HG02840 (cell line): Measurements from ENCODE around the gene ASCC1.

Experiments used
- ATAC-seq: cut with Tn5 transposase; IDR thresholded peaks from one replicate; pipeline ENCODE4 v1.9.1; 2021; ENCODE audit warnings: mild to moderate bottlenecking, moderate library complexity, moderate number of reproducible peaks; ENCODE audit not compliant: unreplicated experiment, low FRiP score

ASCC1 gene

DNA sequence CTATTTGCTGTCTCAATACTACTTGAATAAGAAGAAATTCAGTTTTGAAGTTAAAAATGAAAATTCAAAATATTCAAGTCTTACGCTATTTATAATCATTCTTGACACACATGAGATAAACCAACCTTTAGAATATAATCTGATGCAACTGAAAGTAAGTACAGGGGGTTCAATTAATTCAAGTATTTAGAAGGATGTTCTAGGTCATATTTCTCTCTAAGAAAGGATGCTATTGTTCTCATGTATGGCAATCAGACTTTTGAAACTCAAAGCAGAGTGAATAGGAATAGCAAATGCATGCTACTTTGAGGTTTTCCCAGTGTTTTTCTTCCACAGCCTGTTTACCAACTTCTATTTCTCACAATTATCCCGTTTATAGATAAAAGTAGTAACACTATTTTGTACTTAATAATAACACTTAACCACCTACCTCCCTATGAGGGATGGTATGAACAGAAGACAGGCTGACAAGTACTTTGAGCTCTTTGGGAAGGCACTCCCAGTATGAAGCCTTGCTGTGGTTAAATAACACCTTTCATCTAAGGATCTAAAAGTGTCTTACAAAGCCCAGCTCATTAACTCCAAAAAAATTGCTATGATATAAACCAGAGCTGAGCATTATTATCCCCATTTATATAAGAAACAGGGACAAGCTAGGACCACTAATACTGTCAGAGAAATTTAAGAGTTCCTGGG is 109.8 kb downstream of the ASCC1 start:
- no peak for ATAC-seq

DNA sequence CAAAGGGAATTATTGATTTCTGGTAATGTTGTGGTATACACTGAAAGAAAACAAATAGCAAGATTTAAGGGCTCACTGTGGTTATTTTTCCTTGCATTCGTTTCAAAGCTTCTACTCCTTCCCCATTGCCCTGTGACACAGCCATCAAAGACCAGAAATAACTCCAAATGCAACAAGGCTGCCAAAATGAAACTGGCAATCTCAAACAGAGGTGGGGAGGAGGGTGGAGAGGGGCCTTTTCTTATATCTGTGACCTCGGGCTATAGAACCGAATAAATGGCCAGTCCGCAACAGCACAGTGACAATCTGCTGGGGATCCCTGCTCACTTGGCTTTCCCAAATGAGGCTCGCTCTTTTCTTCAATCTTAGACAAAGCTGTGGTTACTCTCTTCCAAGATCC is 110.4 kb downstream of the ASCC1 start:
- no peak for ATAC-seq

DNA sequence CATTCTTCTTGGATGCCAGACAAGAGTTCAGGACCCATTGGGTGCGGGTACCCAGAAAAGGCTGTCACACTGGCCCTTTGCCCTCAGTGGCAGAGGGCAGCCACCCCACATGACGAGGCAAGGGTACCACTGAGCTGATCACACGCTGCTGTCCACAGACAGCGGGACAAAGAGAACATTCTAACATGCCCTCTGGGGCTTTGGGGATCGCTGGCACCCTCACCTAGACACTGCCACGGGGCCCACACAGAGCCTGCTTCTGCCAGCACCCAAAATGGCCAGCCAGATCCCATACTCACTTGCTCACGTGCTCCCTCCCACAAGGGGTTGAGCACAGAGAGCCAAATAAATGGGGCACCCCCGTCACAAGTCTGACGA is 111.0 kb downstream of the ASCC1 start:
- ATAC-seq = no peak

DNA sequence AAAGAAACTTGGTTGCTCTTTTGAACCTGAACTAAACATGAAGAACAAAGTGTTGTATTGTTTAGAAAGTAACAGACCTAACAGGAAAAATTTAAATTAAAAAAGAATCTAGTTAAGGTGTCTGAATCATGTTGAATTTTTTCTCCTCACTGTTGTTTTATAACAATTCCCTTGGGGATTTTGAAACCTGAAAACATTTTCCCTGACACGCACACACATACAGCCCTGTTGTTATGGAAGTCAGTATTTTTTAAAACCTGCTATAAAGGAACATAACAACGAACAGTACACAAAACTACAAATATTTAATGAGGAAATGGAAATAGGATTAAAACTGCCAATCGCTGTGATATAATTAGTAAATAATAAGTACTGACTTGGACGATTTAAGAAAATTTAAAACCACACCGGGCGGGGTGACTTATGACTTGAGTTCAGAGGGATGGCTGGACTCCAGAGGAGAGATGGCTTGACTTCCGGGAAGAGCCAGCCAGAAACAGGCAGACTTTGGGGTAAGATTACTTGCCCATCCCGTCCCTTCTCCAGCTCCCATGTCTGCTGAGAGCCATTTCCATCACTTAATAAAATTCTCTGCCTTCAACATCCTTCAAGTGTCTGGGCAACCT is 111.5 kb downstream of the ASCC1 start:
- ATAC-seq = no peak

DNA sequence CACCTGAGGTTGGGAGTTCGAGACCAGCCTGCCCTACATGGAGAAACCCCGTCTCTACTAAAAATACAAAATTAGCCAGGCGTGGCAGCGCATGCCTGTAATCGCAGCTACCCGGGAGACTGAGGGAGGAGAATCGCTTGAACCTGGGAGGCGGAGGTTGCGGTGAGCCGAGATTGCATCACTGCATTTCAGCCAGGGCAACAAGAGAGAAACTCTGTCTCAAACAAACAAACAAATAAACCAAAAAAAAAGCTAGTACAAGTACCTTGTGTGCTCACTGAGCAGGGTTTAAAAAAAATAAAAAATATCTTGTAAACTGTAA is 116.5 kb downstream of the ASCC1 start:
- no peak for ATAC-seq

DNA sequence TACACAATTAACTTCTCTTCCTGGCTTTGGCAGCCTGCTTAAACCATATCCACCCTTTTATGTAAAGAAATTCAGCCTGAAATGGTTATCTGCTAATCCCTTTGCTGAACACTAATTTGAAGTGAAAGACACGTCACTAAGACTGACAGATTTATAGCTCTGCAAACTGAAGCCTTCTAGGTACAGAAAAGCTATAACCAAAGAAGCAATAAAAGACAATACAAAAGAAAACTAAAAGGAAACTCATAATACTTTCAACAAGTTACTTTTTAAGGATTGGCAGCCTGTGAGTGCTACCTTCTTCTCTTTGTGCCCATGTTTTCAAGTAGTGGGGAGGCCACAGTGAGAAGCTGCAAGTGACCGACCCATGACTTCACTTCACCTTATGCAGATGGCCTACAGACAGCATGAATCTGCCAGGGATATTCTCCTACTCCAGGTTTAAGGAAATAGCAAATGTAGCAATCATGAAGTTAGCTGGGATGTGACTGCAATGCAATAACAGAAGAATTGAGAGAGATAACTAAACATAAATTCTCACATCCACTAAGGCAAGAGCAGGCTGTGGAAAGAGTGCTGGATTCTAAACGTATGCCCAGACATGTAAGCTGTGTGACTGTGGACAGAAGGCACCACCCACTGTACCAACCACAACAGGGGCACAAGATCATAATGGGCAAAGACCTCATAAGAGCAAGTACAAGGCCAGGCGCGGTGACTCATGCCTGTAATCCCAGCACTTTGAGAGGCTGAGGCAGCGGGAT is 117.1 kb downstream of the ASCC1 start:
- no peak for ATAC-seq

DNA sequence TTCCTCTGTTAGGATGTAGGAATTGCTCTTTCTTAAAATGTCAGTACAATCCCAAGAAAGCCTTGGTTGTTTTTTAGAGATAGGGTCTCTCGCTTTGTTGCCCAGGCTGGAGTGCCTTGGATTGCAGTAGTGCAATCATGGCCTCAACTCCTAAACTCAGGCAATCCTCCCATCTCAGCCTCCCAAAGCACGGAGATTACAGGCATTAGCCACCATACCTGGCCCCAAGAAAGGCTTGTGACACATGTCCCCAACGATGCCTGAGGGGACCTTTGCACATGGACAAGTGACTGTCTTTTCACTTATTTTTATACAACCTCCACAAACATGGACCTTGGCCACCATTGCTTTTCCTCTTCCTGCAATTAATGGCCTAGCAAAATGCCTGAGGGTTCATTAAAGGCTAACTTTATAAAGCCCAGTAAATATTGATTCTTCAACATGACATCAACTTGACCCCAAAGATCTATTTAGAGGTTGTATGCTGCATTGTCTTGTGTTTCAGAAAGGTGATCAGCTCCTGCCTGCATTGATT is 117.7 kb downstream of the ASCC1 start:
- ATAC-seq = no peak

DNA sequence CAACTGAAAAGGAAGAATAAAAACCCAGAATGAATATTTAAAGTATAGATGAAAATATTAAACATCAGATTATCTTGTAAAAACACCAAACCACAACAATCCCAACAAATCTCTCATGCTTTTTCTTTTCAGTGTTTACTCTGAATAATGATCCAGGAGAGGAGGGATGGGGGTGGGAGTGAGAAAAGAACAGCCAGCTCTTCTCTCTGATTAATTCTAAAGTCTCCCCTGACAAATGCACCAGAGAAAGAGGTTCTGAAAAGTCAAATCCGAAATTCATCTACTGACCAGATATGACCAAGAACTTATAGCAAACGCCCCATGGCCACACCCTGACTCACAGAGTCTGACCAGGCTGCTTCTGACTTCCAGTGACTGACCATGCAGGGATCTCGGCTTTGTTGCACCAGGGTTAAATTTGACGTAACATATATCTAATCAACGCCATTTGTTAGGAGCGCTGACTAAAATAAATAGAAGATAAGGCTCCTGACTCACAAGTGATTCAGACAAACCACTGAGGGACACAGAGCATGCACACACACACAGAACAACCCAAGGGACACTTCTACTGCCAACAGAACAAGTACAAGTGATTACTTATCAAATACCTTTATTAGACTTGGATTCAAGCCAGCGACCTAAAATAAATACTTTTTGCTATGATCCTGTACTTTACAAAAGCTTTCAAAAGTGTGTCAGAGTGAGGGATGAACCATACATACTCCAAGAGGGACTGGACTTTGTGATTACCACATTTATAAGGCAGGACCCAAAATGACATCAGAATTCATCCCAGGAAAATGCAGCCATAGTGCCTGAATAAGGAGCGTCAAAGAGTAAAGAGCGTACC is 118.4 kb downstream of the ASCC1 start:
- ATAC-seq = no peak

DNA sequence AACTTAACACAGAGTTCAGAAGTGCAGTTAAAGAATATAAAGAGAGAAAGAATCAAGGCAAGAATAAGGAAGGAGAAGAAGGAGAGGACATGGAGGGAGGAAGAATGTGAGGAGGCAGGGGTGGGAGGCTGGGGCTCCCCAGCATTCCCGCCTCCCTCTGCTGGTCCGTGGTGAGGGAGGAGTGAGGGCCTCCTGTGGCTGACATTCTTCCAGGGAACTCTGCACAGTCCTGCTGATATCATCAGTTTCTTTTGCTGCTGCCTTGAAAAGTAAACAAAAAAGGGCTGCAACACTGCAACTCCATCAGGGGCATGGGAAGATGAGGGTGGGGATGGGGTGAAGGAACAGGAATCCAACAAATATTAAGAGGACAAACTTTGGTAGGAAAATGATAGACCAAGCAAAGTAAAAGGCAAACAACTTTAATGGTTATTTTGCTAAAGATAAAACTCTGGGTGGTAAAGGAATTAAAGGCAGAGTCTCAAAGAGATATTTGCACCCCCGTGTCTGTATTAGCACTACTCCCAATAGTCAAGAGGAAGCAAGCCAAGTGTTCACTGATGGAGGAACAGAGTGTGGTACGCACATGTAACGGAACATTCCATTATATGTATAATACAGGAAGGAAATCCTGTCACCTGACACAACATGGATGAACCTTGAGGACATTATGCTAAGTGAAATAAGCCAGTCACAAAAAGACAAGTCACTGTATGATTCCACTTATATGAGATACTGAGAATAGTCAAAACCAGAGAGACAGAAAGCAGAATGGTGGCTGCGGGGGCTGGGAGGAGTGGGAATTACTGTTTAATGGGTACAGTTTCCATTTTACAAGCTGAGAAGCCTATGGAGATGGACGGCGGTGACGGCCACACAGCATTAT is 119.7 kb downstream of the ASCC1 start:
- ATAC-seq = no peak

DNA sequence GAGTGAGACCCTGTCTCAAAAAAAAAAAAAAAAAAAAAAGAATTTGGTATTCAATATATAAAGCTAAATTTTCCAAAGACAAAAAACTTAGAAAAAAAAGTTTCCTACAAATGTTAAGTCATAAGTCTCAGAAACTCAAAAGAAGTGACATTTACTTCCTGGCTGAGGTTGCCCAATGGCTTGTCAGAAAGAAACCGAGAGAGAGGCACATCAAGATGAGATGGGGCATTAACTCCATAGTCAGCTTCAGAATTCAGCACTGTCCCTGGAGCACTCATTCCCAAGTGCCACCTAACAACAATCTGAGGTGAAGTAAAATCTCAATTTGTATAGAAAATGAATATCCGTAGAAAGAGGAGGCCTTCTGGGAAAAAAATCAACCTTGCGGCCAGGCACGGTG is 120.9 kb downstream of the ASCC1 start:
- no peak for ATAC-seq

DNA sequence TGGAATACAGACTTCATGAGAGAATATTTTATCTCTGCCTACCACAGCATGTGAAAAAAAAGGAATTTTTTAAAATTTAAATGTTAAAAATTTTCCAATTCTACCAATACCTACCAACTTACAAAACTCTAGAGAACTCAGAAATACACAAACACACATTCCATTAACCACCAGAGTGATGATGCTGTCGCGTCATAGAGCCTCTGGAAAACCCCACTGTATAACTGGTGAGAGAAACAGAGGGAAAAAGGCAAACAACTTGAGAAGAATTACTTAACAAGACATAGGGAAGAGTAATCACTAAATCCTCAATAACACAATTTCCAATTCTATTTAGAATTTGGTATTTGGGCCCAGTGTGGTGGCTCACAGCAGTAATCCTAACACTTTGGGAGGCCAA is 121.5 kb downstream of the ASCC1 start:
- no peak for ATAC-seq

DNA sequence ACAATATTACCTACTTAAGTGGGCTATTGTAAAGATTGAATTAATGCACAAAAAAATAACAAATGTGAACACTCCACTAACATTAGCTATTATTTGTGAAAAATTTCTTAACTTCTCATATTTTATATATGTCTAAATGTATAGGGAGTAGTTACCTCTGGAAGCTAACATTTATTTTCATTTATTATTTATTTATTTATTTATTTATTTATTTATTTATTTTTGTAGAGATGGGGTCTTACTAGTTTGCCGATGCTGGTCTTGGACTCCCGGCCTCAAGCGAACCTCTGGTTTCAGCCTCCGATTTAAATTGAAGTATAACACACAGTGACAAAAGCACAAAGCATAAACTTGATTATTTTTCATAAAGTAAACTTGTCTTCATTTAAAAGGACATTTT is 122.6 kb downstream of the ASCC1 start:
- no peak for ATAC-seq

DNA sequence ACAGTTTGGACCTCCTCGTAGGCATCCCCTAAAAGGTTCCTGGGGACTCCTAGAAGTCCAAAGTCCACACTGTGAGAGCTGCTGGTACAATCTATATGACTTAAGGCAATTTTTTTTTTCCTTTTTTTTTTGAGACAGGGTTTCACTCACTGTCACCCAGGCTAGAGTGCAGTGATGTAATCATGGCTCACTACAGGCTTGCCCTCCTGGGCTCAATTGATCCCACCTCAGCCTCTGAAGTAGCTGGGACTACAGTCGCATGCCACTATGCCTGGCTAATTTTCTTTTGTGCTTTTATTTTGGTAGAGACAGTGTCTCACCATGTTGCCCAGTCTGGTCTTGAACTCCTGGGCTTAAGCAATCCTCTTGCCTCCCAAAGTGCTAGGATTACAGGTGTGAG is 123.1 kb downstream of the ASCC1 start:
- ATAC-seq = no peak

DNA sequence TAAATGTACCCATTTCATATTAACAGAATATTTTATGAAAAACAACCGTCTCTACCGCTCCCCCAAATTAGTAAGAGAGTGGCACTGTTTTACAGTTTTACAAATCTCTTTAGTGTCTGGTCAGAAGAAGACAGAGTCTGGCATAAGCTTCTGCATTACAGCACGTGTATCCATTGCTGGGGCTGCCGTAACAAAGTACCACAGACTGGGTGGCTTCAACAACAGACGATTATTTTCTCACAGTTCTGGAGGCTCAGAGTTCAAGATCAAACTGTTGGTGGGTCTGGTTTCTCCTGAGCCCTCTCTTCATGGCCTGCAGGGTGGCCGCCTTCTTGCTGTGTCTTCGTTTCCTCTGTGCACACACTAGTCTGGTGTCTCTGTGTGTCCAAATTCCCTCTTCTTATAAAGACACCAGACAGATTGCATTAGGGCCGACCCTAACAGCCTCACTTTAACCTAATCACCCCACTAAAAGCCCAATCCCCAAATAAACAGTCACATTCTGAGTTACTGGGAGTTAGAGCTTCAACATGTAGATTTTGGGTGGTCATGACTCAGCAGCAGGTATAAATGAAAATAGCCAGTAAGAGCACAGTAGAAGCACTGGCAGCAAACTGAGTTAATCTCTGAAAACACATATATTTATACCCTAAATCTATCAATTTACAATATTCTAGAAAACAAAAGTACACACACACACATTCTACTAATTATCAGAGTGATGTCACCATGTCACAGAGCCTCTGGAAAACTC is 123.7 kb downstream of the ASCC1 start:
- no peak for ATAC-seq

DNA sequence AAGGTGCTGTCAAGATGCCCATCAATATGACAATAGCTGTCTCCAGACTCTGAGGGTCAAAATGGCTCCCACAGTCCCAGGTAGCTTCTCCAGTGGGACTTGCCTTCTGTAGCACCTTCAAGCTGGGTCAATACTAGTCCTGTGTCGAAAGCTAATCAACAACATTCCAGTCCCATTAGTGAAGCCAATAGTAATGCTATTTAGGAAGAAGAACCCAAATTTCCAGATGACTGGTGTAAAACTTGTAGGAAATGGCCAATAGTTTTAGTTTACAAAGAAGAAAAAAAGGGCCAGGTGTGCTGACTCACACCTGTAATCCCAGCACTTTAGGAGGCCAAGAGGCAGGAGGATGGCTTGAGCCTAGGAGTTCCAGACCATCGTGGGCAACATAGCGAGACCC is 125.8 kb downstream of the ASCC1 start:
- ATAC-seq = no peak

DNA sequence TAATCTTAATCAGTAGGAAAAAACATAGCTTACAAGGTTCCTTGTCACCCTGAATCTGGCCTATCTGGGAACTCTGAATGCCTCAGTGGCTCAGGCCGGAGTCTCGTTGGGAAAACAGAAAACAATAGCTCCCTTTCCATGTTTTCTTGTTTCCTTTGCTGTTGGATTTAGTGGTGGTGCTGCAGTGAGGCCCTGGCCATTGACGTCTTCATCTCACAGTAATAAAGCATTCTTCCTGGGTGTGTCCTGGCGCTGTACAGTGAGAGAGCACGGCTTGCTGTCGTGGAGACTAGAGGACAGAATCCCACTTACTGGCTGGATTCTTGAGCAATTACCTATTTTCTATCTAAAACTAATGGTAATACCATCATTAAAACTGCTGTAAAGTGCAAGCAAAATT is 126.5 kb downstream of the ASCC1 start:
- ATAC-seq = no peak

DNA sequence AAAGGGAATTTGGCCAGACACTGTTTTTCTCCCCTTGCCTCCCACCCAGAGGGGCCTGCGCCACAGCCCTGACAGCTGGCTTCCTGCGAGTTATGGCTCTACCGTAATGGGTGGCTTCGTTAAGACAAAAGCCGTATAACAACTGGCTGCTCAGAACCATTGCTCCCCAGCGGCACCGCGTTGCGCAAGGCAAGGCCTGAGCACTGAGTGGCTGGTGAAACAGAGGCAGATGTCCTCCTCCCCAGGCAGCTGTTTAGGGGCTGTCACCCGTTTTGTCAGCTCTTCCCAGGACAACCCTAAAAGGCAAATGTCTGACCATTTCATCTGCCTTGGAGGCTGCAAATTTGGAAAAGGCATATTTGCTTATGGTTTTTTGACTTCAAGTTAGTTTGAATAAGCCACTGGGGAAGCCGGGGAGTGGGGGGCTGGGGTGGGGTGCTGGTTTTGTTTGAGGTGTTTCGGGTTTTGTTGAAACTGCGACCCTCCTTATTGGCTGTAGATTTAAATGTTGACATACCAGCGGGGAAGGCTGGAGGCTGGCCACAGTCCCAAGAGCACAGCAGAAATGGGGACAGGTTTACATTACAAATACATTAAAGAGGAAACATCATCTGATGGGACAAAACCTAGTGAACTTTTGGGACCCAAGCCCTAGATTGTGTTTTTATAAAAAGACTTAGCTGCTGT is 127.0 kb downstream of the ASCC1 start:
- no peak for ATAC-seq
